Mucosa of stomach (tissue), 1 donor: Measurements from ENCODE around the gene SPSB4.

Source experiments
- H3K27me3 ChIP-seq: one replicate; pipeline ENCODE4 v1.7.0; 2013; ENCODE audit warnings: mild to moderate bottlenecking, low read length; ENCODE audit not compliant: control insufficient read depth, insufficient read depth
- H3K36me3 ChIP-seq: one replicate; pipeline ENCODE4 v1.7.0; 2013; ENCODE audit warnings: low read length; ENCODE audit not compliant: control insufficient read depth, insufficient read depth
- H3K4me1 ChIP-seq: one replicate; pipeline ENCODE4 v1.7.0; 2013; ENCODE audit warnings: mild to moderate bottlenecking, low read length; ENCODE audit not compliant: control insufficient read depth, insufficient read depth
- H3K4me3 ChIP-seq: one replicate; pipeline ENCODE4 v1.7.0; 2013; ENCODE audit warnings: low read length
- H3K9ac ChIP-seq: one replicate; pipeline ENCODE4 v1.7.0; 2013; ENCODE audit warnings: mild to moderate bottlenecking, low read length, moderate library complexity
- H3K9me3 ChIP-seq: one replicate; pipeline ENCODE4 v1.7.0; 2013; ENCODE audit warnings: mild to moderate bottlenecking, low read length, moderate library complexity; ENCODE audit not compliant: control insufficient read depth
- donor health status: Pancreatic carcinoma.

SPSB4 gene

DNA sequence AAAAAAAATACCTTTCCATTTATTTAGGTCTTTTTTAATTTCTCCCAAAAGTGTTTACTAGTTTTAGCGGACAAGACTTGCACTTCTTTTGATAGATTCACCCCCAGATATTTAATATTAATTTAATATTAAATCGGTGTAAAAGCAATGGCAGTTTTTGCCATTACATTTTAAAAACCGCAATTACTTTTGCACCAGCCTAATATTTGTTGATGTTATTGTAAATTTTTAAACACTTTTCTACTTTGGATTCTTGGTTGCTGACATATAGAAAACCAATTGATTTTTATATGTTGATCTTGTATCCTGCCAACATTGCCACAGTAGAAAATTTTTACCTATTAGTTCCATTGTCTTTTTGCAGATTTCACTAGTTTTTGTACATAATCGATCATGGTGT lies 116.5 kb downstream of the SPSB4 start:
- H3K9me3 ChIP-seq = no peaks in the 10 kb centered on the region
- no peaks in the 10 kb centered on the region for H3K27me3 ChIP-seq
- H3K36me3 ChIP-seq = no peaks in the 10 kb centered on the region
- no peak overlapping the region for H3K9ac ChIP-seq
- H3K4me3 ChIP-seq = no peak overlapping the region
- H3K4me1 ChIP-seq = no peaks in the 10 kb centered on the region

- Histone ChIP-seq H3K4me1 (no peaks in the 10 kb centered on the region), H3K36me3 (no peaks in the 10 kb centered on the region), H3K27me3 (no peaks in the 10 kb centered on the region), H3K4me3 (no peak overlapping the region), H3K9ac (no peak overlapping the region), H3K9me3 (no peaks in the 10 kb centered on the region)
Observed at GRCh38 chr3:141170678-141171295, 119.6 kb downstream of the SPSB4 start.

GRCh38 chr3:141174674-141175073 lies 123.5 kb downstream of the SPSB4 start:
- H3K4me1 ChIP-seq = no peaks in the 10 kb centered on the region
- no peaks in the 10 kb centered on the region for H3K27me3 ChIP-seq
- H3K9ac ChIP-seq = no peak overlapping the region
- no peak overlapping the region for H3K4me3 ChIP-seq
- no peaks in the 10 kb centered on the region for H3K9me3 ChIP-seq
- no peaks in the 10 kb centered on the region for H3K36me3 ChIP-seq

- no peaks in the 10 kb centered on the region for H3K4me1 ChIP-seq
- H3K27me3 ChIP-seq = no peaks in the 10 kb centered on the region
- no peak overlapping the region for H3K9ac ChIP-seq
- H3K9me3 ChIP-seq = no peaks in the 10 kb centered on the region
- H3K4me3 ChIP-seq = no peak overlapping the region
- no peaks in the 10 kb centered on the region for H3K36me3 ChIP-seq
Observed at GRCh38 chr3:141176775-141177174, 125.6 kb downstream of the SPSB4 start.

GRCh38 chr3:141178026-141178425 lies 126.9 kb downstream of the SPSB4 start:
- H3K4me3 ChIP-seq = no peak overlapping the region
- no peaks in the 10 kb centered on the region for H3K4me1 ChIP-seq
- H3K36me3 ChIP-seq = no peaks in the 10 kb centered on the region
- H3K9ac ChIP-seq = no peak overlapping the region
- no peaks in the 10 kb centered on the region for H3K9me3 ChIP-seq
- no peaks in the 10 kb centered on the region for H3K27me3 ChIP-seq

- Histone ChIP-seq H3K9me3 (no peaks in the 10 kb centered on the region), H3K9ac (no peak overlapping the region), H3K27me3 (no peaks in the 10 kb centered on the region), H3K4me1 (no peaks in the 10 kb centered on the region), H3K4me3 (no peak overlapping the region), H3K36me3 (no peaks in the 10 kb centered on the region)
Observed at GRCh38 chr3:141178551-141178950, 127.4 kb downstream of the SPSB4 start.

DNA sequence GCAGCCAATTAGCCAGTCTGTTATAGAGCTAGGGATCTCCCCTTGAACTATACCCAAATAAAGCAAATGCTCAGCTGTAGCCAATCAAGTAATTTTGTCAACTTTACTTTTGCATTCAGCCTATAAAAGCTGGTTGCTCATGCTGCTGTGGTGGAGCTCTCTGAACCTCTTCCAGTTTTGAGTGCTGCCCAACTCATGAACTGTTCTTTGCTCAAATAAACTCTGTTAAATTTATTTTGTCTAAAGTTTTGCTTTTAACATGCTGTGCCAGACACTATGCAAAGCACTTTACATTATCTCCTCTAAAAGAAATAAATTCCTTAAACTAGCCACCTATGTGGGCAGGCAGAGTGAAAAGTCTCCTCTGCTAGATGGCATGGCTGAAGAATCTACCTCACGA lies 128.8 kb downstream of the SPSB4 start:
- Histone ChIP-seq H3K9me3 (no peaks in the 10 kb centered on the region), H3K27me3 (no peaks in the 10 kb centered on the region), H3K4me1 (no peaks in the 10 kb centered on the region), H3K9ac (no peak overlapping the region), H3K36me3 (no peaks in the 10 kb centered on the region), H3K4me3 (no peak overlapping the region)

GRCh38 chr3:141181196-141181595 lies 130.0 kb downstream of the SPSB4 start:
- no peaks in the 10 kb centered on the region for H3K36me3 ChIP-seq
- no peak overlapping the region for H3K9ac ChIP-seq
- no peaks in the 10 kb centered on the region for H3K4me1 ChIP-seq
- H3K9me3 ChIP-seq = no peaks in the 10 kb centered on the region
- H3K4me3 ChIP-seq = no peak overlapping the region
- no peaks in the 10 kb centered on the region for H3K27me3 ChIP-seq

DNA sequence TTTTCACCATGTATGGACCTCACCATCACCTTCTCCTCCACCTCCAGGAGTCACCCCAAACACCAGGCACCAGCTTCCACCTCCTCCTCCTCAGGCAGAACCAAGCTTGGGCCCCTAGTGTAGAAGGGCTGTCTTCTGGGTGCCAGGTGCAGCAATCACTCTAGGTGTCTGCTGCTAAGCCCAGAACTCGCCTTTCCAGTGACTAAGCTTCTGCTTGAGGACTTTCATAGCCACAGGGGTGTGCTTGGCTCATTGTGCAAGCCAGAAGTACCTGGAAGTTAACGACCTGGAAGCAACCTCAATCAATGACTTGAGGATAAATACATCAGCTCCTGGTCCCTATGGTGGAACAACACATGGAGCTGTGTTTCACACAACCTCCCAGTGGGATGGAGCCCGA lies 130.7 kb downstream of the SPSB4 start:
- Histone ChIP-seq H3K9ac (no peak overlapping the region), H3K4me3 (no peak overlapping the region), H3K9me3 (no peaks in the 10 kb centered on the region), H3K36me3 (no peaks in the 10 kb centered on the region), H3K4me1 (no peaks in the 10 kb centered on the region), H3K27me3 (no peaks in the 10 kb centered on the region)

- Histone ChIP-seq H3K4me3 (no peak overlapping the region), H3K27me3 (no peaks in the 10 kb centered on the region), H3K36me3 (no peaks in the 10 kb centered on the region), H3K4me1 (no peaks in the 10 kb centered on the region), H3K9me3 (no peaks in the 10 kb centered on the region), H3K9ac (no peak overlapping the region)
Observed at GRCh38 chr3:141183606-141184005, 132.5 kb downstream of the SPSB4 start.

GRCh38 chr3:141184430-141184829 lies 133.3 kb downstream of the SPSB4 start:
- no peaks in the 10 kb centered on the region for H3K4me1 ChIP-seq
- H3K4me3 ChIP-seq = no peak overlapping the region

GRCh38 chr3:141191097-141191749 lies 140.1 kb downstream of the SPSB4 start:
- H3K4me3 ChIP-seq = no peak overlapping the region
- H3K27me3 ChIP-seq = peaks cover 12% of the 10 kb centered on the region
- H3K36me3 ChIP-seq = no peaks in the 10 kb centered on the region
- H3K4me1 ChIP-seq = no peaks in the 10 kb centered on the region
- no peak overlapping the region for H3K9ac ChIP-seq
- no peaks in the 10 kb centered on the region for H3K9me3 ChIP-seq

More at GRCh38 chr3:141184430-141184829, 133.3 kb downstream of the SPSB4 start:
- Histone ChIP-seq H3K9ac (no peak overlapping the region), H3K9me3 (no peaks in the 10 kb centered on the region), H3K27me3 (no peaks in the 10 kb centered on the region), H3K36me3 (no peaks in the 10 kb centered on the region)
